ENCODE measurements around the gene MT1G. TPM values are rescaled to one million over a fixed set of nuclear protein-coding genes. Genes with fewer than 3 reads are reported as not detected.
"Not testable (repeated sequence)": the region's sequence is repeated elsewhere in the genome, so short reads cannot be mapped to it uniquely, and the experiment has no call there.

The MT1G gene
- total RNA-seq, 1 donor from 2014 or later, result 24.1 TPM

GRCh38 chr16:56669005-56669839 is 1.4 kb upstream of the MT1G start, which contains the start of gene MT1H:
TSS of gene MT1H (plus strand) at chr16:56669814. CDS start at chr16:56669885, 71 bp downstream.
- intact Hi-C loops (cut with micrococcal nuclease), result loop anchor here (2.0 kb wide), 1 partner anchor 14 kb away; the partner anchor contains the start of gene MT1X

GRCh38 chr16:56665286-56666261 is 2.3 kb downstream of the MT1G start:
- intact Hi-C loops (cut with micrococcal nuclease), result not testable (repeated sequence)

- intact Hi-C loops (cut with micrococcal nuclease), result no loop called here
These were observed 3.4 kb downstream of the MT1G start for GRCh38 chr16:56664506-56664905.

- intact Hi-C loops (cut with micrococcal nuclease), result loop anchor here (1.0 kb wide), 1 partner anchor 20 kb away; the partner anchor contains the start of gene MT1X
These were observed 5.2 kb downstream of the MT1G start for GRCh38 chr16:56662357-56663354.

- intact Hi-C loops (cut with micrococcal nuclease), result no loop called here
These were observed 9.5 kb downstream of the MT1G start for GRCh38 chr16:56658327-56658875.

- intact Hi-C loops (cut with micrococcal nuclease), result loop anchor here (1.0 kb wide), 6 partner anchors 14 to 80 kb away; partner anchors contain the start of genes MT1E, MT1X and MT2A
These were observed 10.1 kb downstream of the MT1G start, which contains the start of gene MT1F for GRCh38 chr16:56657555-56658326. TSS of gene MT1F (plus strand) at chr16:56657959. CDS start at chr16:56658059, 100 bp downstream.

- intact Hi-C loops (cut with micrococcal nuclease), result no loop called here
These were observed 14.6 kb downstream of the MT1G start for GRCh38 chr16:56653218-56653617.

GRCh38 chr16:56652600-56652999 is 15.3 kb downstream of the MT1G start:
- intact Hi-C loops (cut with micrococcal nuclease), result no loop called here

GRCh38 chr16:56651586-56651985 is 16.3 kb downstream of the MT1G start, which contains the start of gene MT1B:
TSS of gene MT1B (plus strand) at chr16:56651886. CDS start at chr16:56651954, 68 bp downstream.
- intact Hi-C loops (cut with micrococcal nuclease), result no loop called here

GRCh38 chr16:56649820-56650219 is 18.0 kb downstream of the MT1G start:
- intact Hi-C loops (cut with micrococcal nuclease), result no loop called here

GRCh38 chr16:56649271-56649670 is 18.6 kb downstream of the MT1G start:
- intact Hi-C loops (cut with micrococcal nuclease), result no loop called here

GRCh38 chr16:56647641-56648431 is 20.0 kb downstream of the MT1G start:
- intact Hi-C loops (cut with micrococcal nuclease), result no loop called here

- intact Hi-C loops (cut with micrococcal nuclease), result no loop called here
These were observed 22.0 kb downstream of the MT1G start for GRCh38 chr16:56645838-56646237.

- intact Hi-C loops (cut with micrococcal nuclease), result no loop called here
These were observed 22.6 kb downstream of the MT1G start for GRCh38 chr16:56645311-56645710.

- intact Hi-C loops (cut with micrococcal nuclease), result loop anchor here (1.0 kb wide), 7 partner anchors 13 to 193 kb away; partner anchors contain the start of genes MT1E, MT1F, MT1X and MT2A
These were observed 24.0 kb downstream of the MT1G start for GRCh38 chr16:56643833-56644232.

- intact Hi-C loops (cut with micrococcal nuclease), result loop anchor here (1.0 kb wide), 7 partner anchors 14 to 192 kb away; partner anchors contain the start of genes MT1E, MT1F, MT1X and MT2A
These were observed 24.6 kb downstream of the MT1G start for GRCh38 chr16:56643080-56643778.

GRCh38 chr16:56641166-56641565 is 26.7 kb downstream of the MT1G start:
- intact Hi-C loops (cut with micrococcal nuclease), result no loop called here

All from T-helper 1 cell treated with Interleukin-12 subunit alpha and Interleukin-12 subunit beta and Interleukin-4 antibody, amounts not matched to agents 30 ng/mL and 1 ng/mL, for 36 hours (primary cell).